Neural progenitor cell (in vitro differentiated cells): ENCODE results near the gene IKBKG. TPM values are rescaled to one million over a fixed set of nuclear protein-coding genes. Genes with fewer than 3 reads are reported as not detected.

Experiments used
- DNase-seq: peaks from one replicate; pipeline ENCODE4 v3.0.0-alpha.2; 2016; ENCODE audit warnings: low spot score
- H2AFZ ChIP-seq: fragments of 200-600 bp; sonication (generic); replicated peaks from 2 replicates; pipeline ENCODE4 v1.6.1; 2016; ENCODE audit warnings: antibody characterized with exemption
- H3F3A ChIP-seq: fragments of 200-600 bp; sonication (generic); 2 replicates; pipeline ENCODE4 v1.6.1; 2016; ENCODE audit warnings: antibody characterized with exemption, low read depth
- H3K27ac ChIP-seq: fragments of 200-600 bp; sonication (generic); 2 replicates; pipeline ENCODE4 v1.5.1; 2016; ENCODE audit warnings: mild to moderate bottlenecking
- H3K27me3 ChIP-seq: fragments of 200-600 bp; sonication (generic); 2 replicates; pipeline ENCODE4 v1.6.1; 2016; ENCODE audit warnings: mild to moderate bottlenecking, moderate library complexity
- H3K36me3 ChIP-seq: fragments of 200-600 bp; sonication (generic); 2 replicates; pipeline ENCODE4 v1.5.1; 2016
- H3K4me1 ChIP-seq: fragments of 200-600 bp; sonication (generic); 2 replicates; pipeline ENCODE4 v1.6.1; 2016; ENCODE audit warnings: mixed run types
- H3K4me2 ChIP-seq: fragments of 200-600 bp; sonication (generic); 2 replicates; pipeline ENCODE4 v1.6.1; 2016
- H3K4me3 ChIP-seq: fragments of 200-600 bp; sonication (generic); 2 replicates; pipeline ENCODE4 v1.5.1; 2016
- H3K79me2 ChIP-seq: fragments of 200-600 bp; sonication (generic); 2 replicates; pipeline ENCODE4 v1.6.1; 2016; ENCODE audit warnings: low read depth
- H3K9ac ChIP-seq: fragments of 200-600 bp; sonication (generic); 2 replicates; pipeline ENCODE4 v1.6.1; 2016
- H3K9me3 ChIP-seq: fragments of 200-600 bp; sonication (generic); 2 replicates; pipeline ENCODE4 v1.5.1; 2016; ENCODE audit warnings: low read depth
- H4K20me1 ChIP-seq: fragments of 200-600 bp; sonication (generic); 2 replicates; pipeline ENCODE4 v1.6.1; 2016; ENCODE audit warnings: low read depth
- H3K27ac Mint-ChIP-seq: 3 replicates; pipeline ENCODE4 v1.8.0; 2021; ENCODE audit warnings: mixed read lengths
- H3K27me3 Mint-ChIP-seq: 2 replicates; pipeline ENCODE4 v1.8.0; 2022; ENCODE audit warnings: low read depth, mild to moderate bottlenecking, inconsistent platforms, moderate library complexity, mixed read lengths; ENCODE audit not compliant: insufficient read depth
- H3K36me3 Mint-ChIP-seq: 3 replicates; pipeline ENCODE4 v1.8.0; 2021; ENCODE audit warnings: mixed read lengths
- H3K4me1 Mint-ChIP-seq: 3 replicates; pipeline ENCODE4 v1.8.0; 2021; ENCODE audit warnings: mixed read lengths
- H3K4me3 Mint-ChIP-seq: 3 replicates; pipeline ENCODE4 v1.8.0; 2021; ENCODE audit warnings: mild to moderate bottlenecking, moderate library complexity, mixed read lengths
- H3K9me3 Mint-ChIP-seq: 3 replicates; pipeline ENCODE4 v1.8.0; 2020; ENCODE audit warnings: mixed read lengths
- CTCF ChIP-seq: fragments of 200-600 bp; sonication (generic); IDR thresholded peaks from 2 replicates; pipeline ENCODE4 v1.5.1; 2017; ENCODE audit warnings: antibody characterized with exemption, mild to moderate bottlenecking
- EZH2 ChIP-seq: fragments of 200-600 bp; sonication (generic); IDR thresholded peaks from 2 replicates; pipeline ENCODE4 v1.6.1; 2017; ENCODE audit warnings: antibody characterized with exemption, mild to moderate bottlenecking, moderate library complexity
- EZH2phosphoT487 ChIP-seq: fragments of 200-600 bp; sonication (generic); IDR thresholded peaks from 2 replicates; pipeline ENCODE4 v1.6.1; 2017; ENCODE audit warnings: antibody characterized with exemption
- total RNA-seq: library from RNA; depleted of rRNA; stranded (reverse); fragments of >200 nt; gene quantifications from 2 replicates; pipeline ENCODE4 v1.2.3, GENCODE V29; 2015; ENCODE audit warnings: low replicate concordance

The IKBKG gene
- total RNA-seq, 1 donor from 2014 or later = 13.2 TPM

GRCh38 chrX:154599531-154599930, 52.1 kb downstream of the IKBKG start:
- Histone ChIP-seq H4K20me1 (no peaks in the 10 kb centered on the region), H3F3A (no peaks in the 10 kb centered on the region), H3K79me2 (no peaks in the 10 kb centered on the region), H3K4me1 (no peaks in the 10 kb centered on the region), H3K4me3 (no peak overlapping the region), H3K9me3 (no peaks in the 10 kb centered on the region), H3K9ac (no peak overlapping the region), H3K27ac (no peak overlapping the region), H2AFZ (no peak overlapping the region), H3K36me3 (no peaks in the 10 kb centered on the region), H3K27me3 (no peaks in the 10 kb centered on the region), H3K4me2 (no peak overlapping the region)
- DNase-seq = no peak
- H3K4me1 Mint-ChIP-seq = peaks cover 8% of the 10 kb centered on the region
- peaks cover 2% of the 10 kb centered on the region for H3K27me3 Mint-ChIP-seq
- no peaks in the 10 kb centered on the region for H3K36me3 Mint-ChIP-seq
- no peak overlapping the region for H3K4me3 Mint-ChIP-seq
- H3K27ac Mint-ChIP-seq = no peak overlapping the region
- peaks cover 35% of the 10 kb centered on the region for H3K9me3 Mint-ChIP-seq
- TF ChIP-seq CTCF (no peak), EZH2 (no peak), EZH2phosphoT487 (no peak)

DNA sequence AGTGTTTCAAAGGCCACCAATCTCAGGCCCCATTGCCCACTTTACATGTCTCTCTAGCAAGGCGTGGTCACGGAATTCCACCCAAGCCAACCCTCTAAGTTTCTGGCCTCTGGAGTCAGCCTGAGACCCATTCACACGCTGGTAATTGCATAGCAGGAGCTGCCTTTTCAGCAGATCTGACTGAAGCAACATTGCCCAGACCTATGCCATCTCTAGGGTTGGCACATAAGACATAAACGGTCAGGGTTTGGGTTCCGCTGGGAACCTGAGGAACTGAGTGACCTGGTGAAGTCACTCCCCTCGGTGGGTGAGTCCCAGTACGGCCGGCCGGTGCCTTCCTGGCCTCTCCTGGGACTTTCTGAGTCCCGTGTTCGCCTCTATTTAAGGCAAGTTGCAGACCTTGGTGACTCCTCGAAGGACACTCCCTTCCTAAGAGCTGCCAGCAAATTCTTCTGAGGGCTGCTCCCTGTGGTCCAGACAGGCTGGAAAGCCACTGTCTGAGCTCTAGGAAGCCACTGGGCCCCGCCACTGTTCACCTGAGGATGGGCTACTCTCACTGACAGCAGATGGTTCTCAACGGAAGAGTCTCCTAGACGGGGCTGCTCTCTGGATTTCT, 53.4 kb downstream of the IKBKG start:
- H3K9me3 Mint-ChIP-seq = peaks cover 32% of the 10 kb centered on the region
- no peak overlapping the region for H3K27ac Mint-ChIP-seq

DNA sequence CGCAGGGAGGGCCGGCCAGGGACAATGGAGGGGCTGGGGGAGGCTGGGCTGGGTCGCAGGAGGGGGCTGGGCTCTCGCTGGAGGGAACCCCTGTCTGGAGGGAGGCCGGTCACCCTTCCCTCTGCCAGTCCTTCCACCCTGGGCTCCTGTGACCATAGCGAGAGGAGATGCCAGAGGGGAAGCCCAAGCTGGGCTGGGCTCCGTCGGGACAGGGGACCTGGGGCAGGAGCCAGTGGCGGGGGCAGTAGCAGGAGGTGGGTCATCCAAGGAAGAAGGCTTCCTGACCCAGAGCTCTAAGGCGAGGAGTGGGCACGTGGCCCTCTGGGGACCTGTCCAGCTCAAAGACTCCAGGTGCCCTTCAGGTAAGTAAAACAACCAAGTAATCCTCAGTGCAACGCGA, 54.8 kb downstream of the IKBKG start:
- no peaks in the 10 kb centered on the region for H3K36me3 ChIP-seq
- no peaks in the 10 kb centered on the region for H3F3A ChIP-seq
- no peak overlapping the region for H3K4me3 ChIP-seq
- TF ChIP-seq EZH2phosphoT487 (no peak), EZH2 (no peak), CTCF (no peak)
- Mint-ChIP-seq H3K4me3 (no peak overlapping the region), H3K9me3 (peaks cover 34% of the 10 kb centered on the region), H3K27me3 (peaks cover 2% of the 10 kb centered on the region), H3K36me3 (no peaks in the 10 kb centered on the region), H3K27ac (no peak overlapping the region), H3K4me1 (peaks cover 1% of the 10 kb centered on the region)
- H2AFZ ChIP-seq = no peak overlapping the region
- no peaks in the 10 kb centered on the region for H4K20me1 ChIP-seq
- H3K27me3 ChIP-seq = no peaks in the 10 kb centered on the region
- no peak overlapping the region for H3K27ac ChIP-seq
- DNase-seq = no peak
- no peak overlapping the region for H3K9ac ChIP-seq
- H3K4me1 ChIP-seq = no peaks in the 10 kb centered on the region
- H3K9me3 ChIP-seq = no peaks in the 10 kb centered on the region
- H3K79me2 ChIP-seq = no peaks in the 10 kb centered on the region
- no peak overlapping the region for H3K4me2 ChIP-seq

More for the DNA sequence above, 53.4 kb downstream of the IKBKG start:
- Histone ChIP-seq H3K9me3 (no peaks in the 10 kb centered on the region), H2AFZ (no peak overlapping the region), H3K27ac (no peak overlapping the region), H3K4me1 (no peaks in the 10 kb centered on the region), H3K4me3 (no peak overlapping the region), H3K27me3 (no peaks in the 10 kb centered on the region), H4K20me1 (no peaks in the 10 kb centered on the region), H3F3A (no peaks in the 10 kb centered on the region), H3K36me3 (no peaks in the 10 kb centered on the region), H3K9ac (no peak overlapping the region), H3K4me2 (no peak overlapping the region), H3K79me2 (no peaks in the 10 kb centered on the region)
- peaks cover 8% of the 10 kb centered on the region for H3K4me1 Mint-ChIP-seq
- peaks cover 2% of the 10 kb centered on the region for H3K27me3 Mint-ChIP-seq
- no peak overlapping the region for H3K4me3 Mint-ChIP-seq
- H3K36me3 Mint-ChIP-seq = no peaks in the 10 kb centered on the region
- TF ChIP-seq EZH2phosphoT487 = no peak
- no peak for TF ChIP-seq EZH2
- TF ChIP-seq CTCF = no peak
- DNase-seq = no peak
